ENCODE measurements around the gene UNC79.

Gene UNC79

GRCh38 chr14:93674343-93674742 lies 243.6 kb downstream of the UNC79 start:
- DNase-seq = no peak

- no peak for DNase-seq
Observed at GRCh38 chr14:93675651-93676050, 244.9 kb downstream of the UNC79 start.

GRCh38 chr14:93676416-93676958 lies 245.7 kb downstream of the UNC79 start:
- DNase-seq = peak; percentile 88

GRCh38 chr14:93682459-93682858 lies 251.7 kb downstream of the UNC79 start:
- no peak for DNase-seq

GRCh38 chr14:93683226-93683625 lies 252.5 kb downstream of the UNC79 start:
- peak; percentile 59 for DNase-seq

GRCh38 chr14:93685121-93685895 lies 254.6 kb downstream of the UNC79 start:
- DNase-seq = no peak

- DNase-seq = peak; percentile 28
Observed at GRCh38 chr14:93686268-93686667, 255.5 kb downstream of the UNC79 start.

- peak; percentile 80 for DNase-seq
Observed at GRCh38 chr14:93688239-93688666, 257.5 kb downstream of the UNC79 start.

GRCh38 chr14:93688820-93689219 lies 258.1 kb downstream of the UNC79 start:
- peak; percentile 72 for DNase-seq

GRCh38 chr14:93690146-93690545 lies 259.4 kb downstream of the UNC79 start:
- no peak for DNase-seq

- DNase-seq = peak; percentile 10
Observed at GRCh38 chr14:93691042-93691780, 260.5 kb downstream of the UNC79 start.

- no peak for DNase-seq
Observed at GRCh38 chr14:93693914-93694313, 263.2 kb downstream of the UNC79 start.

GRCh38 chr14:93700928-93701327 lies 270.2 kb downstream of the UNC79 start:
- no peak for DNase-seq

- no peak for DNase-seq
Observed at GRCh38 chr14:93701562-93701961, 270.8 kb downstream of the UNC79 start.

- DNase-seq = no peak
Observed at GRCh38 chr14:93702946-93703345, 272.2 kb downstream of the UNC79 start.

GRCh38 chr14:93703941-93704340 lies 273.2 kb downstream of the UNC79 start:
- DNase-seq = no peak

- DNase-seq = no peak
Observed at GRCh38 chr14:93705513-93706156, 274.9 kb downstream of the UNC79 start.

GRCh38 chr14:93706360-93706955 lies 275.7 kb downstream of the UNC79 start:
- DNase-seq = no peak

GRCh38 chr14:93707475-93707874 lies 276.7 kb downstream of the UNC79 start:
- DNase-seq = no peak

- DNase-seq = no peak
Observed at GRCh38 chr14:93708311-93708734, 277.6 kb downstream of the UNC79 start.

- DNase-seq = no peak
Observed at GRCh38 chr14:93708800-93709199, 278.1 kb downstream of the UNC79 start.

- no peak for DNase-seq
Observed at GRCh38 chr14:93709249-93709648, 278.5 kb downstream of the UNC79 start.

Measured in NCI-H69 (cell line).